ENCODE data around the gene STK24.

DNA sequence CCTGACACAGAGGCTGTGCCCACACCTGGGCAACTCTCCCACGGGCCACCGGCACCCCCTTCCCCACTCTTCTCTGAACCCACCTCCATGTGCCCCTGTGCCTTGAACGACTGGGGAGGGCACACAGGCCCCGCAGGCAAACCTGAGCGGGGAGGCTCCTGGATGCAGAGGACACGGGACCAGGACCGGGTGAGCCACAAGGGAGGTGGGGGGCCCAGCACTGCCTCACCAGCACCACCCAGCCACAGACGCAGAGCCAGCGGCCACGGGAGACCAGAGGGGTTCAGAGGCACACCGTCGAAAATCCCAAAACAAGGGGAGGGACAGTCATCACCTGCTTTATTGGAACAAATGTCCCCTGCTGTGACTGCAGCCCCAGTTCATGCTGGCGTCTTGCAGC, 49.4 kb downstream of the STK24 start:
- TF ChIP-seq, protein P1, sequence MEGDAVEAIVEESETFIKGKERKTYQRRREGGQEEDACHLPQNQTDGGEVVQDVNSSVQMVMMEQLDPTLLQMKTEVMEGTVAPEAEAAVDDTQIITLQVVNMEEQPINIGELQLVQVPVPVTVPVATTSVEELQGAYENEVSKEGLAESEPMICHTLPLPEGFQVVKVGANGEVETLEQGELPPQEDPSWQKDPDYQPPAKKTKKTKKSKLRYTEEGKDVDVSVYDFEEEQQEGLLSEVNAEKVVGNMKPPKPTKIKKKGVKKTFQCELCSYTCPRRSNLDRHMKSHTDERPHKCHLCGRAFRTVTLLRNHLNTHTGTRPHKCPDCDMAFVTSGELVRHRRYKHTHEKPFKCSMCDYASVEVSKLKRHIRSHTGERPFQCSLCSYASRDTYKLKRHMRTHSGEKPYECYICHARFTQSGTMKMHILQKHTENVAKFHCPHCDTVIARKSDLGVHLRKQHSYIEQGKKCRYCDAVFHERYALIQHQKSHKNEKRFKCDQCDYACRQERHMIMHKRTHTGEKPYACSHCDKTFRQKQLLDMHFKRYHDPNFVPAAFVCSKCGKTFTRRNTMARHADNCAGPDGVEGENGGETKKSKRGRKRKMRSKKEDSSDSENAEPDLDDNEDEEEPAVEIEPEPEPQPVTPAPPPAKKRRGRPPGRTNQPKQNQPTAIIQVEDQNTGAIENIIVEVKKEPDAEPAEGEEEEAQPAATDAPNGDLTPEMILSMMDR (conservative IDR thresholded peaks at IDR 0.05) = no peak
- no peak for TF ChIP-seq ZFX (IDR thresholded peaks at IDR 0.05)
